ENCODE data around the gene GPRC5C.

- TF ChIP-seq CTCF (IDR thresholded peaks at IDR 0.05) (no peak), EZH2 (IDR thresholded peaks at IDR 0.05) (no peak), EZH2phosphoT487 (IDR thresholded peaks at IDR 0.05) (no peak)
Observed at GRCh38 chr17:74386386-74386785, 45.5 kb upstream of the GPRC5C start.
